ENCODE results near the gene CHAMP1.

- TF ChIP-seq POLR2A (IDR thresholded peaks at IDR 0.05), result no peak
- TF ChIP-seq CTCF (IDR thresholded peaks at IDR 0.05), result no peak
These were observed 2.4 kb upstream of the CHAMP1 start for GRCh38 chr13:114311908-114312307.
